H1 (cell line): ENCODE measurements around the gene RUSC2. TPM values are rescaled to one million over a fixed set of nuclear protein-coding genes. Genes with fewer than 3 reads are reported as not detected.

ENCODE experiments used
- CHD7 ChIP-seq: fragments of 300-600 bp; sonication (generic); IDR thresholded peaks from 2 replicates; pipeline ENCODE4 v1.7.1; 2012; ENCODE audit warnings: low read length, moderate library complexity, mild to moderate bottlenecking, inconsistent platforms; ENCODE audit not compliant: insufficient replicate concordance
- POLR2AphosphoS5 ChIP-seq: IDR thresholded peaks from 2 replicates; pipeline ENCODE4 v1.6.1; 2011; ENCODE audit warnings: low read depth, low read length
- SAP30 ChIP-seq: fragments of 300-600 bp; sonication (generic); IDR thresholded peaks from 2 replicates; pipeline ENCODE4 v1.7.1; 2012; ENCODE audit warnings: low read length, moderate library complexity, mild to moderate bottlenecking, inconsistent platforms; ENCODE audit not compliant: insufficient read depth, insufficient replicate concordance
- SP2 ChIP-seq: IDR thresholded peaks from 2 replicates; pipeline ENCODE4 v1.6.1; 2012; ENCODE audit warnings: mild to moderate bottlenecking, low read length, inconsistent platforms
- polyA plus RNA-seq, 7 experiments: library from polyadenylated mRNA; depleted of rRNA in 3 of 7; stranded (reverse) in 5 of 7; unstranded in 2 of 7; fragments of >200 nt in 5 of 7; fragments of 200-250 nt in 2 of 7; gene quantifications; 1 replicate in 5 of 7; 2 replicates in 1 of 7; 4 replicates in 1 of 7; pipeline versions ENCODE4 v1.2.1 to v1.2.3, GENCODE V29; 2011 to 2013; ENCODE audit warnings: missing spikeins in 2 of 7, mixed read lengths in 2 of 7
- total RNA-seq: library from RNA; stranded (reverse); fragmentation: NEBNext Ultra II Directional; extraction: Animal tissue kit (Norgen Biotek cat#: 25700); gene quantifications from 2 replicates; pipeline ENCODE4 v1.2.1, GENCODE V29; 2021

RUSC2 gene
- total and polyA plus RNA-seq, 2 of the 8 experiments (the other 6 are each of a cell fraction or from before 2014, with no cell fraction given): 4.2 to 7.9 TPM

- no peak for TF ChIP-seq CHD7
- no peak for TF ChIP-seq POLR2AphosphoS5
- no peak for TF ChIP-seq SAP30
- TF ChIP-seq SP2: no peak
Observed at GRCh38 chr9:35501946-35502345, 12.0 kb downstream of the RUSC2 start (continued).
